Glutamatergic neuron (in vitro differentiated cells): Measurements from ENCODE around the gene ACSBG1. TPM values are rescaled to one million over a fixed set of nuclear protein-coding genes. Genes with fewer than 3 reads are reported as not detected.
"Not testable (repeated sequence)": the region's sequence is repeated elsewhere in the genome, so short reads cannot be mapped to it uniquely, and the experiment has no call there.

Source experiments
- DNase-seq: peaks from one replicate; pipeline ENCODE4 v3.0.0; 2022
- H3K27ac Mint-ChIP-seq: one replicate; pipeline ENCODE4 v1.8.0; 2020; ENCODE audit warnings: mild to moderate bottlenecking, mixed read lengths, inconsistent platforms; ENCODE audit not compliant: unreplicated experiment
- H3K27me3 Mint-ChIP-seq: one replicate; pipeline ENCODE4 v1.8.0; 2020; ENCODE audit warnings: mild to moderate bottlenecking, moderate library complexity, mixed read lengths, inconsistent platforms; ENCODE audit not compliant: unreplicated experiment
- H3K36me3 Mint-ChIP-seq: one replicate; pipeline ENCODE4 v1.8.0; 2020; ENCODE audit warnings: mild to moderate bottlenecking, mixed read lengths, inconsistent platforms; ENCODE audit not compliant: unreplicated experiment
- H3K4me1 Mint-ChIP-seq: one replicate; pipeline ENCODE4 v1.8.0; 2020; ENCODE audit warnings: mild to moderate bottlenecking, low read depth, mixed read lengths, inconsistent platforms; ENCODE audit not compliant: unreplicated experiment
- H3K4me3 Mint-ChIP-seq: one replicate; pipeline ENCODE4 v1.8.0; 2020; ENCODE audit warnings: mild to moderate bottlenecking, mixed read lengths, inconsistent platforms; ENCODE audit not compliant: unreplicated experiment
- H3K9me3 Mint-ChIP-seq: one replicate; pipeline ENCODE4 v1.8.0; 2020; ENCODE audit warnings: mild to moderate bottlenecking, moderate library complexity, mixed read lengths, inconsistent platforms; ENCODE audit not compliant: unreplicated experiment
- CTCF ChIP-seq: fragments of 200-600 bp; sonication (generic); IDR thresholded peaks from one replicate; pipeline ENCODE4 v1.5.0; 2021; ENCODE audit not compliant: partially characterized antibody, unreplicated experiment
- total RNA-seq: library from RNA; stranded (reverse); fragmentation: NEBNext Ultra II Directional; extraction: Animal tissue kit (Norgen Biotek cat#: 25700); gene quantifications from one replicate; pipeline ENCODE4 v1.2.1, GENCODE V29; 2021; ENCODE audit not compliant: unreplicated experiment

Gene ACSBG1
- total RNA-seq, 1 donor from 2014 or later, result not detected

- Mint-ChIP-seq H3K27me3 (no peaks in the 10 kb centered on the region), H3K4me1 (peaks cover 8% of the 10 kb centered on the region)
These were observed 21.2 kb upstream of the ACSBG1 start for GRCh38 chr15:78255421-78256043.

GRCh38 chr15:78251136-78251535 lies 16.8 kb upstream of the ACSBG1 start:
- Mint-ChIP-seq H3K27ac (no peak overlapping the region), H3K27me3 (no peaks in the 10 kb centered on the region)

More at GRCh38 chr15:78255421-78256043, 21.2 kb upstream of the ACSBG1 start:
- no peak overlapping the region for H3K4me3 Mint-ChIP-seq
- no peak for DNase-seq
- H3K36me3 Mint-ChIP-seq, result no peaks in the 10 kb centered on the region
- no peak overlapping the region for H3K27ac Mint-ChIP-seq
- TF ChIP-seq CTCF, result no peak
- peaks cover under 1% of the 10 kb centered on the region for H3K9me3 Mint-ChIP-seq

GRCh38 chr15:78249131-78249530 lies 14.8 kb upstream of the ACSBG1 start:
- H3K4me3 Mint-ChIP-seq, result no peak overlapping the region
- peaks cover 13% of the 10 kb centered on the region for H3K9me3 Mint-ChIP-seq

More at GRCh38 chr15:78251136-78251535, 16.8 kb upstream of the ACSBG1 start:
- no peak for TF ChIP-seq CTCF
- peaks cover 6% of the 10 kb centered on the region for H3K9me3 Mint-ChIP-seq
- no peaks in the 10 kb centered on the region for H3K4me1 Mint-ChIP-seq
- H3K36me3 Mint-ChIP-seq, result no peaks in the 10 kb centered on the region
- no peak overlapping the region for H3K4me3 Mint-ChIP-seq
- DNase-seq, result no peak

GRCh38 chr15:78247911-78248310 lies 13.5 kb upstream of the ACSBG1 start:
- peaks cover 16% of the 10 kb centered on the region for H3K9me3 Mint-ChIP-seq
- H3K27me3 Mint-ChIP-seq, result peaks cover 4% of the 10 kb centered on the region
- TF ChIP-seq CTCF, result no peak
- no peaks in the 10 kb centered on the region for H3K36me3 Mint-ChIP-seq
- H3K4me3 Mint-ChIP-seq, result no peak overlapping the region
- no peak overlapping the region for H3K27ac Mint-ChIP-seq
- no peak for DNase-seq
- peaks cover 6% of the 10 kb centered on the region for H3K4me1 Mint-ChIP-seq

More at GRCh38 chr15:78249131-78249530, 14.8 kb upstream of the ACSBG1 start:
- Mint-ChIP-seq H3K27ac (no peak overlapping the region), H3K4me1 (peaks cover 2% of the 10 kb centered on the region), H3K36me3 (no peaks in the 10 kb centered on the region), H3K27me3 (peaks cover 2% of the 10 kb centered on the region)
- TF ChIP-seq CTCF, result no peak
- no peak for DNase-seq

GRCh38 chr15:78245976-78246620 lies 11.7 kb upstream of the ACSBG1 start:
- H3K9me3 Mint-ChIP-seq, result peaks cover 18% of the 10 kb centered on the region
- H3K4me3 Mint-ChIP-seq, H3K4me1 Mint-ChIP-seq, H3K27ac Mint-ChIP-seq, DNase-seq, H3K27me3 Mint-ChIP-seq, H3K36me3 Mint-ChIP-seq: not testable (repeated sequence)

GRCh38 chr15:78245392-78245791 lies 11.0 kb upstream of the ACSBG1 start:
- H3K27ac Mint-ChIP-seq, DNase-seq, H3K4me1 Mint-ChIP-seq, H3K4me3 Mint-ChIP-seq, H3K36me3 Mint-ChIP-seq, H3K27me3 Mint-ChIP-seq: not testable (repeated sequence)
- H3K9me3 Mint-ChIP-seq, result peaks cover 18% of the 10 kb centered on the region
